ENCODE measurements around the gene TNNI3. TPM values are rescaled to one million over a fixed set of nuclear protein-coding genes. Genes with fewer than 3 reads are reported as not detected.

Gene TNNI3
- polyA plus RNA-seq, 1 of the 3 experiments (the other 2 are of a cell fraction), result 11.4 TPM

DNA sequence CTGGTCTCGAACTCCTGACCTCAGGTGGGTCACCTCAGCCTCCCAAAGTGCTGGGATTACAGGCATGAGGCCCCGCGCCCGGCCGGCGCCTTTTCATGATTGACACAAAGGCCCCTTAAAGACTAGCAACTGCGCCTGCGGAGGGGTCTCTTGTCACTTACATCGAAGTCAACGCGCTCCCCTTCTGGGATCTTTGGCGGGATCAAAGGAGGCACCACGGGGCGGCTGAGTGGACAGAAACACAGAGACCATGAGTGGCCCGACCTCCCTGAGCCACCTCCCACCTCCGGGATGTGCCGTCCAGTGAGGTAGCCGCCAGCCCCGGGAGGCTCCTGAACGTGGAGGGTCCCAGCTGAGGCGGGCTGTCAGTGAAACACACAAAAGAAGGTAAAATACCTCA lies 15.8 kb downstream of the TNNI3 start:
- DNase-seq, result peak; percentile 35
- H3K9me2 ChIP-seq, result no peaks in the 10 kb centered on the region
- peak overlapping the region; percentile 75 for H3K4me2 ChIP-seq
- H3K27me3 ChIP-seq (ENCODE audit: insufficient read depth), result peaks cover 7% of the 10 kb centered on the region; the same call in 1 of the 2 replicates
- H3K27ac ChIP-seq (ENCODE audit: low read depth in 2 of 2, low read length in 1 of 2), result no peak overlapping the region
- no peak overlapping the region for H3K9ac ChIP-seq
- POLR2A ChIA-PET, result interaction anchor here (0.7 to 1.0 kb wide), 2 partner anchors 266 to 353 kb away, joined by 3 to 4 read pairs; partner anchors contain the start of gene UBE2S
- 31% methylated on average over 15 of the region's 21 CpGs for WGBS (ENCODE audit: low lambda C conversion rate)
- TF ChIP-seq TEAD4 (IDR thresholded peaks at IDR 0.05; ENCODE audit: borderline replicate concordance, insufficient read depth), result no peak
- H3K4me3 ChIP-seq (ENCODE audit: low read depth in 2 of 2, low read length in 1 of 2), result 0 out of 4 replicates have a peak overlapping the region, but pooled peaks of 1 of the 2 experiments have one; percentile 60
- peaks cover 0 to 4% of the 10 kb centered on the region in 2 experiments; a peak in 1 of 4 replicates for H3K4me1 ChIP-seq (ENCODE audit: control insufficient read depth in 1 of 2, insufficient read depth in 2 of 2, low read depth in 1 of 2, low read length in 1 of 2)
- H3K79me2 ChIP-seq (ENCODE audit: insufficient read depth), result no peaks in the 10 kb centered on the region
- H3F3A ChIP-seq (replicated peaks; ENCODE audit: insufficient read depth), result no peaks in the 10 kb centered on the region
- no peaks in the 10 kb centered on the region for H3K36me3 ChIP-seq (replicated peaks in 1 of 2; ENCODE audit: control insufficient read depth in 1 of 2, insufficient read depth in 2 of 2, low read length in 1 of 2)
- CTCF ChIA-PET, result interaction anchor here (0.6 to 9.7 kb wide), 60 partner anchors 9 to 495 kb away, joined by 3 to 116 read pairs (median 4); partner anchors contain the start of genes BRSK1, DNAAF3, GARIN5B and HSPBP1
- 0 out of 2 replicates have a peak overlapping the region, but pooled peaks have one; percentile 57 for H2AFZ ChIP-seq (ENCODE audit: low read depth)
- no peaks in the 10 kb centered on the region for H4K20me1 ChIP-seq (ENCODE audit: insufficient read depth)
- no peaks in the 10 kb centered on the region for H3K9me3 ChIP-seq

DNA sequence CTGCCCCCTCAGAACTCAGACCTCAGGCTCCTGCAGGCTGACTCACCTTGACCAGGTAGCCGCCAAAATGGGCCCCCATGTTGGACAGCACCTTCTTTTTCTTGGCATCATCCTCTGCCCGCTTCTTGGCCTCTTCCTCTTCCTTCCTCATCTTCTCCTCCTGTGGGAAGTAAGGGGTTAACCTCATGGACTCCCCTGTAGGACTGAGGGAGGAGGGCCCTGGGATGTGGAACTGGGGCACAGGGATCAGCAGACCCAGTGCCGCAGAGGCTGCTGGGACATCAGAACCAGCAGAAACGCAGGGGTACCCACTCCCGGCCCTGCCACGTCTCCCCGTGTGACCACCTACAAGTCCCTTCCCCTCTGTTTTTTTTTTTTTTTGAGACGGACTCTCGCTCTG lies 19.6 kb downstream of the TNNI3 start:
- Histone ChIP-seq H3K4me2 (no peak overlapping the region), H3K27me3 (ENCODE audit: insufficient read depth) (peaks cover 9% of the 10 kb centered on the region; the same call in 1 of the 2 replicates), H3K27ac (ENCODE audit: low read depth in 2 of 2, low read length in 1 of 2) (no peak overlapping the region), H3K4me3 (ENCODE audit: low read depth in 2 of 2, low read length in 1 of 2) (no peak overlapping the region), H3K9ac (no peak overlapping the region), H3K4me1 (ENCODE audit: control insufficient read depth in 1 of 2, insufficient read depth in 2 of 2, low read depth in 1 of 2, low read length in 1 of 2) (peaks cover 0 to 4% of the 10 kb centered on the region in 2 experiments; a peak in 1 of 4 replicates), H3K79me2 (ENCODE audit: insufficient read depth) (no peaks in the 10 kb centered on the region), H3K9me2 (no peaks in the 10 kb centered on the region), H3K36me3 (replicated peaks in 1 of 2; ENCODE audit: control insufficient read depth in 1 of 2, insufficient read depth in 2 of 2, low read length in 1 of 2) (no peaks in the 10 kb centered on the region), H3F3A (replicated peaks; ENCODE audit: insufficient read depth) (peaks cover 4% of the 10 kb centered on the region), H3K9me3 (no peaks in the 10 kb centered on the region), H4K20me1 (ENCODE audit: insufficient read depth) (no peaks in the 10 kb centered on the region), H2AFZ (ENCODE audit: low read depth) (no peak overlapping the region)
- WGBS (ENCODE audit: low lambda C conversion rate), result 72% methylated on average over 9 of the region's 9 CpGs
- POLR2A ChIA-PET, result no interaction called here
- no peak for TF ChIP-seq TAF1 (IDR thresholded peaks at IDR 0.05; ENCODE audit: borderline replicate concordance, low read depth, low read length)
- TF ChIP-seq, protein P1, sequence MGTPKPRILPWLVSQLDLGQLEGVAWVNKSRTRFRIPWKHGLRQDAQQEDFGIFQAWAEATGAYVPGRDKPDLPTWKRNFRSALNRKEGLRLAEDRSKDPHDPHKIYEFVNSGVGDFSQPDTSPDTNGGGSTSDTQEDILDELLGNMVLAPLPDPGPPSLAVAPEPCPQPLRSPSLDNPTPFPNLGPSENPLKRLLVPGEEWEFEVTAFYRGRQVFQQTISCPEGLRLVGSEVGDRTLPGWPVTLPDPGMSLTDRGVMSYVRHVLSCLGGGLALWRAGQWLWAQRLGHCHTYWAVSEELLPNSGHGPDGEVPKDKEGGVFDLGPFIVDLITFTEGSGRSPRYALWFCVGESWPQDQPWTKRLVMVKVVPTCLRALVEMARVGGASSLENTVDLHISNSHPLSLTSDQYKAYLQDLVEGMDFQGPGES (IDR thresholded peaks at IDR 0.05; ENCODE audit: low read depth, low read length), result no peak
- no peak for TF ChIP-seq FOXJ3 (CRISPR knock-in tag; IDR thresholded peaks at IDR 0.05)
- no peak for TF ChIP-seq POLR2AphosphoS5 (IDR thresholded peaks at IDR 0.05; ENCODE audit: low read depth, low read length)
- no peak for TF ChIP-seq CHD2 (IDR thresholded peaks at IDR 0.05; ENCODE audit: low read length, partially characterized antibody)
- TF ChIP-seq GATA2 (CRISPR knock-in tag; IDR thresholded peaks at IDR 0.05), result no peak
- no peak for TF ChIP-seq RAD21 (IDR thresholded peaks at IDR 0.05; ENCODE audit: low read length)
- TF ChIP-seq RCOR1 (IDR thresholded peaks at IDR 0.05; ENCODE audit: low read length), result no peak
- TF ChIP-seq, protein P2, sequence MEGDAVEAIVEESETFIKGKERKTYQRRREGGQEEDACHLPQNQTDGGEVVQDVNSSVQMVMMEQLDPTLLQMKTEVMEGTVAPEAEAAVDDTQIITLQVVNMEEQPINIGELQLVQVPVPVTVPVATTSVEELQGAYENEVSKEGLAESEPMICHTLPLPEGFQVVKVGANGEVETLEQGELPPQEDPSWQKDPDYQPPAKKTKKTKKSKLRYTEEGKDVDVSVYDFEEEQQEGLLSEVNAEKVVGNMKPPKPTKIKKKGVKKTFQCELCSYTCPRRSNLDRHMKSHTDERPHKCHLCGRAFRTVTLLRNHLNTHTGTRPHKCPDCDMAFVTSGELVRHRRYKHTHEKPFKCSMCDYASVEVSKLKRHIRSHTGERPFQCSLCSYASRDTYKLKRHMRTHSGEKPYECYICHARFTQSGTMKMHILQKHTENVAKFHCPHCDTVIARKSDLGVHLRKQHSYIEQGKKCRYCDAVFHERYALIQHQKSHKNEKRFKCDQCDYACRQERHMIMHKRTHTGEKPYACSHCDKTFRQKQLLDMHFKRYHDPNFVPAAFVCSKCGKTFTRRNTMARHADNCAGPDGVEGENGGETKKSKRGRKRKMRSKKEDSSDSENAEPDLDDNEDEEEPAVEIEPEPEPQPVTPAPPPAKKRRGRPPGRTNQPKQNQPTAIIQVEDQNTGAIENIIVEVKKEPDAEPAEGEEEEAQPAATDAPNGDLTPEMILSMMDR (IDR thresholded peaks at IDR 0.05), result no peak
- TF ChIP-seq NFIC (IDR thresholded peaks at IDR 0.05; ENCODE audit: borderline replicate concordance), result no peak
- no peak for TF ChIP-seq TEAD4 (IDR thresholded peaks at IDR 0.05; ENCODE audit: borderline replicate concordance, insufficient read depth)
- no peak for TF ChIP-seq TCF12 (IDR thresholded peaks at IDR 0.05)
- no peak for TF ChIP-seq RFX5 (IDR thresholded peaks at IDR 0.05; ENCODE audit: low read length)
- CTCF ChIA-PET, result no interaction called here
- DNase-seq, result no peak

Measured in SK-N-SH (cell line).